Right lobe of liver (tissue), 4 donors: ENCODE results near the gene ATF4.

ENCODE experiments used
- POLR2A ChIP-seq: fragments of 450-650 bp; IDR thresholded peaks from one replicate; pipeline ENCODE4 v1.6.1; 2017; ENCODE audit warnings: antibody characterized with exemption, mild to moderate bottlenecking
- TF ChIP-seq, protein P1 (sequence below), 4 donors: fragments of 200-600 bp in 3 of 4; fragments of 450-650 bp in 1 of 4; IDR thresholded peaks; one replicate each; pipeline versions ENCODE4 v1.5.1 to v1.8.0; 2016 to 2022; ENCODE audit warnings: antibody characterized with exemption in 4 of 4, mild to moderate bottlenecking in 2 of 4
- donor health status: DM: no; HTN: no; CAD: no.
- donor health status: DM: no; HTN: no; CAD: no.
- donor health status: DM: no; HTN: yes; CAD: no.

DNA sequence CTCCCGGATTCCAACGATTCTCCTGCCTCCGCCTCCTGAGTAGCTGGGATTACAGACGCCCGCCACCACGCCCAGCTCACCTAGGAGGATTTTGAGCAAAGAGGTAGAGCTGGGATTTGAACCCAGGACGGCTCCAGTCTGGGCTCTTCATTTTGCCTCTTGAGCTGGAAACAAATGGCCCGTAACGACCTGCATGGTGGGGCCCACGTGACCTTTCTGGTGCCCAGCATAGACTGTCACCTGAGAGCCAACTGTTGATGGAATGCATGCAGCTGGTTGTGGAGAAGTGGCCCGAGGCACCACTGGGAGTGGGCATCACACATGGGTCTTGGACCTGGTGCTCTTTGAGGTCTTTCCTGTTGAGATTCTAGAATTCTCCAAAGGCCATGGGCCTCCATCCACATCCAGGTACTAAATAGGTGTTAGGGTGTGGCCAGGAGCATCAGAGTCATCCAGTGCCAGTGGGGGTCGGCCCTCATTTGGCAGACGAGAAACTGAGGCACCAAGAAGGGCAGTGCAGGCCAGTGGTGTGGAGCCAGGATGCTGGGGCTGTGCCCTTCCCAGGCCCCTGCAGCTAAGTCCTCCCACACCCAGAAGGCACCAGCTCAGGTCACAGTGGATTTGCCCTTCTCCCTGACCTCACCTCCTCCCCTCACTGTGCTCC lies 3.9 kb downstream of the ATF4 start:
- TF ChIP-seq, protein P1, sequence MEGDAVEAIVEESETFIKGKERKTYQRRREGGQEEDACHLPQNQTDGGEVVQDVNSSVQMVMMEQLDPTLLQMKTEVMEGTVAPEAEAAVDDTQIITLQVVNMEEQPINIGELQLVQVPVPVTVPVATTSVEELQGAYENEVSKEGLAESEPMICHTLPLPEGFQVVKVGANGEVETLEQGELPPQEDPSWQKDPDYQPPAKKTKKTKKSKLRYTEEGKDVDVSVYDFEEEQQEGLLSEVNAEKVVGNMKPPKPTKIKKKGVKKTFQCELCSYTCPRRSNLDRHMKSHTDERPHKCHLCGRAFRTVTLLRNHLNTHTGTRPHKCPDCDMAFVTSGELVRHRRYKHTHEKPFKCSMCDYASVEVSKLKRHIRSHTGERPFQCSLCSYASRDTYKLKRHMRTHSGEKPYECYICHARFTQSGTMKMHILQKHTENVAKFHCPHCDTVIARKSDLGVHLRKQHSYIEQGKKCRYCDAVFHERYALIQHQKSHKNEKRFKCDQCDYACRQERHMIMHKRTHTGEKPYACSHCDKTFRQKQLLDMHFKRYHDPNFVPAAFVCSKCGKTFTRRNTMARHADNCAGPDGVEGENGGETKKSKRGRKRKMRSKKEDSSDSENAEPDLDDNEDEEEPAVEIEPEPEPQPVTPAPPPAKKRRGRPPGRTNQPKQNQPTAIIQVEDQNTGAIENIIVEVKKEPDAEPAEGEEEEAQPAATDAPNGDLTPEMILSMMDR (IDR thresholded peaks at IDR 0.05), result no peak
- TF ChIP-seq POLR2A, result no peak
